Occipital lobe (tissue), 2 donors: ENCODE data around the gene HHIP. TPM values are rescaled to one million over a fixed set of nuclear protein-coding genes. Genes with fewer than 3 reads are reported as not detected.
A peak's percentile ranks its signal among the peaks of the same experiment; 100 is the strongest.

Source experiments
- DNase-seq: peaks from one replicate; lab custom pipeline; 2025; lab: John Stamatoyannopoulos, UW
- total RNA-seq: library from RNA; depleted of rRNA; stranded (reverse); fragments of >200 nt; gene quantifications from one replicate; pipeline ENCODE4 v1.2.3, GENCODE V29; 2014

HHIP gene, protein sequence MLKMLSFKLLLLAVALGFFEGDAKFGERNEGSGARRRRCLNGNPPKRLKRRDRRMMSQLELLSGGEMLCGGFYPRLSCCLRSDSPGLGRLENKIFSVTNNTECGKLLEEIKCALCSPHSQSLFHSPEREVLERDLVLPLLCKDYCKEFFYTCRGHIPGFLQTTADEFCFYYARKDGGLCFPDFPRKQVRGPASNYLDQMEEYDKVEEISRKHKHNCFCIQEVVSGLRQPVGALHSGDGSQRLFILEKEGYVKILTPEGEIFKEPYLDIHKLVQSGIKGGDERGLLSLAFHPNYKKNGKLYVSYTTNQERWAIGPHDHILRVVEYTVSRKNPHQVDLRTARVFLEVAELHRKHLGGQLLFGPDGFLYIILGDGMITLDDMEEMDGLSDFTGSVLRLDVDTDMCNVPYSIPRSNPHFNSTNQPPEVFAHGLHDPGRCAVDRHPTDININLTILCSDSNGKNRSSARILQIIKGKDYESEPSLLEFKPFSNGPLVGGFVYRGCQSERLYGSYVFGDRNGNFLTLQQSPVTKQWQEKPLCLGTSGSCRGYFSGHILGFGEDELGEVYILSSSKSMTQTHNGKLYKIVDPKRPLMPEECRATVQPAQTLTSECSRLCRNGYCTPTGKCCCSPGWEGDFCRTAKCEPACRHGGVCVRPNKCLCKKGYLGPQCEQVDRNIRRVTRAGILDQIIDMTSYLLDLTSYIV
- 0.31 TPM for total RNA-seq

DNA sequence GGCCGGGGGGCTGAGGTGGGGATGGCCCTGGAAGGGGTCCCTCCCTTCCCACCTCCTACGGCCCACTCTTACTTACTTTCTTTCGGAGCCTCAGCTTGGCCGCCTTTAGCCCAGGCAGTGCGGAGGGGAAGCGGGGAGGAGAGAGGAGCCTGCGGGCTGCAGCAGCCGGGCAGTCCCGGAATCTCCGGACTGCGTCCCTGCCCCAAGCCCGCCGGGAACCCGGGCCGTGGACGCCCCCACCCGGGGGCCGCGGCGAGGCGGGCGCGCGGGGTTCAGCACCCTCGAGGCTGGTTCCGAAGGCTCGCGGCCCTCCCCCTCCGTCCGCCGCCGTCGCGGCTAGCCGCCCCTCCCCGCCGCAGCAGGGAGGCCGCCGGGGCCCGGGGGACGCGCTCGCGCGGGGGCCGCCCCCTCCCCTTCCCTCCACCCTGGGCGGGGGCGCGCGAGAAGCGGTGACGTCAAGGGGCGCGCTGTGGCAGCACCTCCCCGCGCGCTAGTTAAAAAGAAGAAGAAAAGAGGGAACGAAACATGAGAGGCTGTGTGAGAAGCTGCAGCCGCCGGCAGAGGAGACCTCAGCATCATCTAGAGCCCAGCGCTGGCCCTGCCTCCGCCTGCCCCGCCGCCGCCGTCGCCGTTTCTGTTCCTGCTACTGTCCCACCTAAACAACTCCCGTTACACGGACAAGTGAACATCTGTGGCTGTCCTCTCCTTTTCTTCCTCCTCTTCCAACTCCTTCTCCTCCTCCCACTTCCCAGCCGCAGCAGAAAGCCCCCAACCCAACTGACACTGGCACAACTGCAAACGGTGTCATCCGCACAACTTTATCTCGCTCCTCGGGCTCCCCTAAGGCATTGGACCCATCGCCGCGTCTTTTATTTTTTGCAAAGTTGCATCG, at the start of gene HHIP:
TSS of gene HHIP (plus strand) at position 526 of the 892 bp plus-strand sequence. CDS start 520 bp downstream, outside the sequence.
- DNase-seq, result peak; percentile 55

DNA sequence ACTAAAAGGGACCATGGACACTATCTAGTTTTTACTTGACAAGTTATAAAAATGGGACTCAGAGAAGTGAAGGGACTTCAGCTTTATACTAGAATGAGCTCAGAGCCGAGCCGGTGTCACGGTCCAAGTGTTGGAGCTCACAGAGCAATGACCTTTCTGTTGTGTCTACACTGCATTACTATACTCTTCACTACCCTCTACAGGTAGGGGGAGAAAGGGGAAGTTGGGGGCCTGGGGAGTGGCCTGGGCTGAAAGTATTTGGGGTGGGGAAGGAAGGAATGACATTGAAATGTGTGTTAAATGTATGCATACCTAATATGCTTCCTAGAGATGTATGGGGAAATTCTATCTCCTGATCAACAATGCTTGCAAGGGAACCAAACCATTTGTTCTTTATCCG, 48.8 kb upstream of the HHIP start:
- no peak for DNase-seq

GRCh38 chr4:144599621-144600020, 46.3 kb upstream of the HHIP start:
- DNase-seq, result no peak

DNA sequence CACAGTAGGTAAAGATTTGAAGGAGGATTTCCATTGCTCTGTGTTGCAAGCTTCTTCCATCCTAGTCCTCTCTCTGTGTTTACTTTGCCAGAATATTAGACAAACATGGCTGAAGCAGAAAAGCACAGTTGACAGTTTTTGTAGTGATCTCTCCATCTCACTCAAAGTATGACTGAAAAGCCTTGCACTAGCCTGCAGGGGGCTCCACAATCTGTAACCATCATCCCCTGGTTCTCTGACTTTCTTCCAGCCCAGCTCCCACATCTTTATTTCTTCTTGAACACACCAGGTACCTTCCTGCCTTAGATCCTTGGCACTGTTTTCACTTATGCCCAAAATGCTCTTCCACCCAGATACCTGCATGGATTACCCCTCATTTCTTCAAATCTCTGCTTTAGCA, 34.1 kb upstream of the HHIP start:
- no peak for DNase-seq

DNA sequence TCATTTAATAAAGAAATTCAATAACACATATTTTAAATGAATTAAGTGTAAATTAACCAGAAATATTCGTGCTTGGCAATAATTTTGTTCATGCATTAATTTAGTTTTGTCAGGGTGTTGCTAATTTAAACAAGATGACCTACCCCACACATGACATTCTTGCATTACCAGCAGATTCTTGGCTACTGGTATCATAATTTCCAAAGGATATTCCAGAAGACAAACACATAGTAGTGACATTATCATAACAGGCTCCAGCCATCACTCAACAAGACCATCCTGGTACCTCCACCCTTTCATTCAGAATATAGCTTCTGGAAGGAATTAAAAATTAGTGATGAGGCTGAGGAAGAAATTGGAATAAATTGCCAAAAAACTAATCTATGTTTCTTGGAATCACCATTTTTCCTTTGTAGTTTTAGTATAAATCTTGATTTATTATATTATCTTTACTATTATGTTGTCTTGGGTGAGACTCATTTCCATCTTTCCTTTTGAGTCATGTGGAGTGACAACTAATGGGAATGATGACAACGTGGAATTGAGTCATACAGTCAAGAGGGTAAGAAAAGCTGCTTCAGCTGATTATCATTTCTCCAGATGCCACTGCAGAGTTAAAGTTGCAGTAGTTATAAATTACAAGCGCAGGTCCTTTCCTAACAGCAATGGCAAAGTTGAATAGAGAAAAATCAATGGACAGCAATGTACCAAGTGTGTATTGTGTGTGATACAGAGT, 30.9 kb upstream of the HHIP start:
- DNase-seq, result no peak

DNA sequence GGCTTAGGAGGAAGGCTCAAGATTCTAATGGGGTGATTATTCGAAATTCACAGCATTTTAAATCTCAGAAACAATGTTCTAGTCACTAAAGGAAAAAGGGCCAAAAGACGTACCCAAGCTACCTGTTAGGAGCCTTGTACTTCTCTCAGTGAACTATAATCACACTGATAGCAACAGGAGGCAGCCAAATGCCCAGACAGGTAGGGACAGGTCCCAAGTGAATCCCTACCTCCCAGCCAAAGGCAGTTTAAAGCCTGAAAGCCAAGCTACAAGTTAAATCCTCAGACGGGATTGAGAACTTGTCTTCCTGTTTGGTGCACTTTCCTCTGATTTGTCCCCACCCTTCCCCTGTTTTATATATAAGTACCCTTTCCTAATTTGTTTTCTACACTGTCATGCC, 24.3 kb upstream of the HHIP start:
- DNase-seq, result no peak

- DNase-seq, result no peak
Measured at GRCh38 chr4:144627663-144628076, 18.3 kb upstream of the HHIP start.

DNA sequence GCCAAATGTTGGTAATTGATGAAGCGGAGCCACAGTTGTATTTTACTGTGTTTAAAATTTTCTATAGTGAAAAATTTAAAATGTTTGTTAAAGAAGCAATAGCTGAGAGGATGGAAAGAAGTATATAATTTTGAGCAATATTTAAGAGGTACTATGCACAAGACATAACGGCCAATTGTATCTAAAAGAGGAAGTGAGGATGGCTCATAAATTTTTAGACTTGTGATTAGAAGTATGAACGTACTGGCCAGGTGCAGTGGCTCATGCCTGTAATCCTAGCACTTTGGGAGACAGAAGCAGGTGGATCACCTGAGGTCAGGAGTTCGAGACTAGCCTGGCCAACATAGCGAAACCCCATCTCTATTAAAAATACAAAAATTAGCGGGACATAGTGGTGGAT, 12.7 kb upstream of the HHIP start:
- DNase-seq, result no peak

DNA sequence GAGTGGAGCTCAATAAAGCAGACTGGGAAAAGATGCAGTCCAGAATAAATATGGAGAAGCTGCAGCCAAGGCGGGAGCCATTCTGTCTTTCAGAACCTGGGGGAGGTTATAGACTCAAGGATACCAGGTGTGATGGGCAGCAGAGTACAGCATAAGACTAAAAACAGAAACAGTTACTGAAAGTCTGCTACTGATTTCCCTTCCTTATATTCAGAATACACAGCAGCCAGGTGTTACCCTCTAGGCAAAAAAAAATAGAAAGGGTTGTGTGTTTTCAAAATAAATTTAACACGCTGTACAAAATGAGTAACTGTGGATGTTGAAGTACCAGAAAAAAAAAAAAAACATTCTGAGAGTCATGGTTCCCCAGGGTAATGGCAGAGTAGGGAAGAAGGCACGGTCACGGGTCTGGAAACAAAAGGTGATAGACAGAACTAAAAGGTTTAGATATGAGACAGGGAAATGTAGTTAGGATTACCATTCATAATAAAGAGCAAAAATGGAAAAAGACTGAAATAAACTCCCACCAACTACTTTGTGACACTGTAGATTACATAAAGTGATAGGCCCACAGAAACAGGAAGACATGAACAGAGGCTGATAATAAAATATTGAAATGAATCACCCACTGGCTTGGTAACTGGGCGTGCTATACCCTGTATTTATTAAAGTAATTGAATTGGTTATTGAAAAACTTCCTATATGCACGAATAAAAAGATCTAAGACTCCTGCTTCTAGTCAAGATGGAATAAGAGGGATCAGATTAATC, 10.8 kb upstream of the HHIP start:
- no peak for DNase-seq

- DNase-seq, result no peak
Measured at GRCh38 chr4:144644368-144645101, 1.4 kb upstream of the HHIP start.

- no peak for DNase-seq
Measured at GRCh38 chr4:144645102-144645630, 790 bp upstream of the HHIP start.

- DNase-seq, result peak; percentile 44
Measured at GRCh38 chr4:144646523-144647094, 653 bp downstream of the HHIP start.

- DNase-seq, result no peak
Measured at GRCh38 chr4:144647095-144647561, 1.2 kb downstream of the HHIP start.

GRCh38 chr4:144647590-144647989, 1.6 kb downstream of the HHIP start:
- DNase-seq, result no peak

- no peak for DNase-seq
Measured at GRCh38 chr4:144648042-144648441, 2.1 kb downstream of the HHIP start.

DNA sequence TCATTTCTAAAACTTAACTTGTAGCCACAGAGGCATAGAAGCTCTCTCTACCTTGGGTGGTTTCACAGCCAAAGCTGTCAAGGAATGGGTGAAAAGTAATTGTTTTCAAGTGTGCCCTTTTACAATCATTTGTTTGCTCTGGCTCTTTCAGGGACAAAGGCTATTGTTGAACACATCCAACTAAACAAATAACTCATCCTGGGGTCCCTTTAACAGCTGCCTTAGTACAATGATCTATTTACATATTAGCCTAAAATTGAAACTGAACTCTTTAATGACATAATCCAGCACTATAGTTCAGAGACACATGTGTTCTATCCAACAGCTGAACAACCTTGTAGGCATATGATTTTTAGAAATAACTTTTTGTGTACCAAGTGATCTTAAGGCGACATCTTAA, 3.7 kb downstream of the HHIP start:
- DNase-seq, result no peak

DNA sequence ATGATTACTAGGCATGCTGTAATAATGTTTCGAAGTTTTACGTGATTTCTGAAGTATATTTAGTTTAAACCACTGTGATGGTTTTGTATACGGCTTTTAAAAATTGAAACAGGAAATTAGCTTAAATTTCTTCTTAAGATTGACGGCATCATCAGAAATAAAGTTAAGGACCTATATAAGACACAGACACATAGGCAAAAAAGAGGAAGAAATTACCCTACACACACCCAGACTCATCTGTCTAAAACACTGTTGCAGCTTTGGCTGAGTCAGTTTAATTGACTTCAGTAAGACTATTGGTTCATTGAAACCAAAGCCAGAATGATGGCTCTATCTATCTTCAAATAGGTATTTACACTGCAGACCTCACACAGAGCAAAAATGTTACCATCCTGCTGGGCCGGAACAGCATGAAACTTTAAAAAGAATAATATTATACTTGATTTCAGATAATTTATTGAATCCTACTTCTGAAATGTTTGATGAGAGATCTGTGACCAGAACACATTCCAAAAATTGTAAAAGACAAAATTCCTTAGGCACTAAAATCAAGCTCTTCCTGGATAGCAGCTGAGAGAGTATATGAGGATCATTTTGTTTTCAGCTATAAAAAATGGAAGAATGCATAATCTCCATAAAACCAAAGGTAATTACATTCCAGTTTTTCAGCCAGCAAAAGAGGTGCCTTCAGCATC, 4.5 kb downstream of the HHIP start:
- DNase-seq, result no peak

DNA sequence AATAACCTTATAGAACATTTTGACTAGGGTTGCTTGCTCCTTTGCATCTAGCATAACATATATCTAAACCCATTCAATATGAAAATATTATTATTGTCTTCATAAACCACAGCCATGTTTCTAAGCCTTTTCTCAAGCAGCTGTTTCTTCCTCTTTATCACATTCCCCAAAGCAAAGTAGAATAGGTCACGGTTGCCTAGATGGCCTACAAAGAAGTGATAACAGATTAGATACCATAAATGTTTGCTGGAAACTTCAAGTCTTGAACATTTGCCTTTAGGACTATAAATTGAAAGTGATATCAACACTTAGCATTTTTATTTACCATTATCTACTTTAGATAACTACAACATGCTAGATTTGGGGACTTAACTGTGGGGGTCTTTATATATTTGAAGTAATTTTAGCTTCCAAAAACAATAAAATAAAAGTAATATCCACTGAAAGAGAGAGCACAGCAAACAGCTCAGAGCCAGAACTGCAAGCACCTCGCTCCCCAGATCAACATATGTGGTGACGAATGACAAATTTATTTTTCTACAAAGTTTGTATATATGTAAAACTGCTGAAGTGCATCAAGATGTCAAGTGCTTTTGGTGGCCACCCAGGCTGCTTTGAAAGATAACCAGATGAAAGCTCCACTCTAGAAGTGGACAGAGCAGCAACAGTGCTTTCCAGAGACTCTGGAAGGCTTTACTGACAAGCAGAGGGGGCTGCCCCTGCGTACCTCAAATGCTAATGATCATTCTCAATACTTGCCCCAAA, 8.0 kb downstream of the HHIP start:
- no peak for DNase-seq
